ENCODE measurements around the gene LECT2.

The LECT2 gene

GRCh38 chr5:135942202-135942771 lies 12.5 kb downstream of the LECT2 start:
- no peak for TF ChIP-seq Cebpa-rat (IDR thresholded peaks at IDR 0.05)
- Histone ChIP-seq H3K4me3 (no peak overlapping the region), H3K27me3 (no peaks in the 10 kb centered on the region), H3K9ac (no peak overlapping the region), H4K20me1 (no peaks in the 10 kb centered on the region), H3K36me3 (no peaks in the 10 kb centered on the region), H3K9me3 (no peaks in the 10 kb centered on the region), H3K4me2 (no peak overlapping the region), H3K4me1 (no peaks in the 10 kb centered on the region), H3K27ac (no peak overlapping the region)

- Histone ChIP-seq H4K20me1 (no peaks in the 10 kb centered on the region), H3K4me3 (no peak overlapping the region), H3K4me1 (no peaks in the 10 kb centered on the region), H3K9me3 (no peaks in the 10 kb centered on the region), H3K27ac (no peak overlapping the region), H3K9ac (no peak overlapping the region), H3K4me2 (no peak overlapping the region), H3K36me3 (no peaks in the 10 kb centered on the region), H3K27me3 (no peaks in the 10 kb centered on the region)
- TF ChIP-seq Cebpa-rat (IDR thresholded peaks at IDR 0.05), result no peak
These were observed 13.1 kb downstream of the LECT2 start for GRCh38 chr5:135941711-135942110.

GRCh38 chr5:135937245-135937911 lies 17.4 kb downstream of the LECT2 start:
- Histone ChIP-seq H3K9ac (no peak overlapping the region), H3K27ac (no peak overlapping the region), H4K20me1 (no peaks in the 10 kb centered on the region), H3K4me3 (no peak overlapping the region), H3K36me3 (no peaks in the 10 kb centered on the region), H3K4me1 (no peaks in the 10 kb centered on the region), H3K9me3 (no peaks in the 10 kb centered on the region), H3K27me3 (no peaks in the 10 kb centered on the region), H3K4me2 (no peak overlapping the region)
- TF ChIP-seq Cebpa-rat (IDR thresholded peaks at IDR 0.05), result no peak

- H3K4me2 ChIP-seq, result no peak overlapping the region
These were observed 19.8 kb downstream of the LECT2 start for GRCh38 chr5:135934939-135935338.

GRCh38 chr5:135930949-135931295 lies 23.9 kb downstream of the LECT2 start:
- Histone ChIP-seq H3K4me1 (no peaks in the 10 kb centered on the region), H3K27ac (no peak overlapping the region), H3K4me3 (no peak overlapping the region), H3K27me3 (no peaks in the 10 kb centered on the region), H3K36me3 (no peaks in the 10 kb centered on the region), H3K4me2 (no peak overlapping the region), H4K20me1 (no peaks in the 10 kb centered on the region), H3K9ac (no peak overlapping the region), H3K9me3 (peaks cover 15% of the 10 kb centered on the region)
- TF ChIP-seq Cebpa-rat (IDR thresholded peaks at IDR 0.05), result no peak

More at GRCh38 chr5:135934939-135935338, 19.8 kb downstream of the LECT2 start:
- no peaks in the 10 kb centered on the region for H4K20me1 ChIP-seq
- H3K4me1 ChIP-seq, result no peaks in the 10 kb centered on the region
- no peaks in the 10 kb centered on the region for H3K36me3 ChIP-seq
- no peak overlapping the region for H3K4me3 ChIP-seq
- peaks cover 10% of the 10 kb centered on the region for H3K9me3 ChIP-seq
- no peaks in the 10 kb centered on the region for H3K27me3 ChIP-seq
- no peak overlapping the region for H3K9ac ChIP-seq
- H3K27ac ChIP-seq, result no peak overlapping the region
- no peak for TF ChIP-seq Cebpa-rat (IDR thresholded peaks at IDR 0.05)

- no peak overlapping the region for H3K9ac ChIP-seq
- no peaks in the 10 kb centered on the region for H3K36me3 ChIP-seq
- TF ChIP-seq Cebpa-rat (IDR thresholded peaks at IDR 0.05), result no peak
- no peak overlapping the region for H3K27ac ChIP-seq
- no peak overlapping the region for H3K4me3 ChIP-seq
- H4K20me1 ChIP-seq, result no peaks in the 10 kb centered on the region
- H3K27me3 ChIP-seq, result no peaks in the 10 kb centered on the region
- H3K4me1 ChIP-seq, result no peaks in the 10 kb centered on the region
- H3K4me2 ChIP-seq, result no peak overlapping the region
- peaks cover 15% of the 10 kb centered on the region for H3K9me3 ChIP-seq
These were observed 24.5 kb downstream of the LECT2 start for GRCh38 chr5:135930029-135930948.

GRCh38 chr5:135921388-135921787 lies 33.4 kb downstream of the LECT2 start:
- Histone ChIP-seq H3K27ac (no peak overlapping the region), H3K4me3 (no peak overlapping the region), H3K9ac (no peak overlapping the region), H4K20me1 (no peaks in the 10 kb centered on the region), H3K9me3 (no peaks in the 10 kb centered on the region), H3K4me2 (no peak overlapping the region), H3K36me3 (no peaks in the 10 kb centered on the region), H3K27me3 (no peaks in the 10 kb centered on the region), H3K4me1 (no peaks in the 10 kb centered on the region)
- no peak for TF ChIP-seq Cebpa-rat (IDR thresholded peaks at IDR 0.05)

- Histone ChIP-seq H3K9me3 (no peaks in the 10 kb centered on the region), H3K36me3 (no peaks in the 10 kb centered on the region), H3K27me3 (no peaks in the 10 kb centered on the region), H4K20me1 (no peaks in the 10 kb centered on the region), H3K27ac (no peak overlapping the region), H3K4me2 (no peak overlapping the region), H3K9ac (no peak overlapping the region), H3K4me1 (no peaks in the 10 kb centered on the region), H3K4me3 (no peak overlapping the region)
- TF ChIP-seq Cebpa-rat (IDR thresholded peaks at IDR 0.05), result no peak
These were observed 34.6 kb downstream of the LECT2 start for GRCh38 chr5:135920199-135920598.

GRCh38 chr5:135916638-135917263 lies 38.0 kb downstream of the LECT2 start:
- no peak for TF ChIP-seq Cebpa-rat (IDR thresholded peaks at IDR 0.05)
- Histone ChIP-seq H3K36me3 (no peaks in the 10 kb centered on the region), H3K4me1 (no peaks in the 10 kb centered on the region), H3K9me3 (no peaks in the 10 kb centered on the region), H4K20me1 (no peaks in the 10 kb centered on the region), H3K27me3 (no peaks in the 10 kb centered on the region), H3K4me3 (no peak overlapping the region), H3K9ac (no peak overlapping the region), H3K4me2 (no peak overlapping the region), H3K27ac (no peak overlapping the region)
